ENCODE measurements around the gene NUFIP2. TPM values are rescaled to one million over a fixed set of nuclear protein-coding genes. Genes with fewer than 3 reads are reported as not detected.

NUFIP2 gene
- total RNA-seq, 1 donor from 2014 or later, result 56.0 TPM

- no peak for TF ChIP-seq CTCF (conservative IDR thresholded peaks at IDR 0.05)
- DNase-seq (ENCODE audit: extremely low spot score, unreplicated experiment), result no peak
- H3K9me3 Mint-ChIP-seq, result no peaks in the 10 kb centered on the region
- peaks cover 8% of the 10 kb centered on the region for H3K4me1 Mint-ChIP-seq (ENCODE audit: unreplicated experiment)
- H3K4me3 Mint-ChIP-seq, result no peak overlapping the region
- no peaks in the 10 kb centered on the region for H3K27me3 Mint-ChIP-seq
- H3K36me3 Mint-ChIP-seq, result no peaks in the 10 kb centered on the region
- H3K27ac Mint-ChIP-seq, result no peak overlapping the region
These were observed 78.2 kb downstream of the NUFIP2 start for GRCh38 chr17:29215717-29216116.

GRCh38 chr17:29215174-29215573 lies 78.8 kb downstream of the NUFIP2 start:
- Mint-ChIP-seq H3K9me3 (no peaks in the 10 kb centered on the region), H3K36me3 (no peaks in the 10 kb centered on the region), H3K4me1 (ENCODE audit: unreplicated experiment) (peaks cover 8% of the 10 kb centered on the region)

GRCh38 chr17:29214215-29215146 lies 79.5 kb downstream of the NUFIP2 start:
- no peaks in the 10 kb centered on the region for H3K27me3 Mint-ChIP-seq
- no peaks in the 10 kb centered on the region for H3K9me3 Mint-ChIP-seq
- DNase-seq (ENCODE audit: extremely low spot score, unreplicated experiment), result no peak
- no peaks in the 10 kb centered on the region for H3K36me3 Mint-ChIP-seq
- TF ChIP-seq CTCF (conservative IDR thresholded peaks at IDR 0.05), result no peak
- H3K27ac Mint-ChIP-seq, result no peak overlapping the region
- H3K4me3 Mint-ChIP-seq, result no peak overlapping the region
- peaks cover 5% of the 10 kb centered on the region for H3K4me1 Mint-ChIP-seq (ENCODE audit: unreplicated experiment)

More at GRCh38 chr17:29215174-29215573, 78.8 kb downstream of the NUFIP2 start:
- Mint-ChIP-seq H3K27ac (no peak overlapping the region), H3K27me3 (no peaks in the 10 kb centered on the region), H3K4me3 (no peak overlapping the region)
- no peak for DNase-seq (ENCODE audit: extremely low spot score, unreplicated experiment)
- no peak for TF ChIP-seq CTCF (conservative IDR thresholded peaks at IDR 0.05)

GRCh38 chr17:29212681-29213121 lies 81.2 kb downstream of the NUFIP2 start:
- H3K9me3 Mint-ChIP-seq, result no peaks in the 10 kb centered on the region
- DNase-seq (ENCODE audit: extremely low spot score, unreplicated experiment), result no peak
- TF ChIP-seq CTCF (conservative IDR thresholded peaks at IDR 0.05), result no peak
- H3K36me3 Mint-ChIP-seq, result no peaks in the 10 kb centered on the region
- H3K27ac Mint-ChIP-seq, result no peak overlapping the region
- no peaks in the 10 kb centered on the region for H3K4me1 Mint-ChIP-seq (ENCODE audit: unreplicated experiment)
- H3K4me3 Mint-ChIP-seq, result no peak overlapping the region
- H3K27me3 Mint-ChIP-seq, result no peaks in the 10 kb centered on the region

- H3K36me3 Mint-ChIP-seq, result no peaks in the 10 kb centered on the region
- no peak for TF ChIP-seq CTCF (conservative IDR thresholded peaks at IDR 0.05)
- H3K4me3 Mint-ChIP-seq, result no peak overlapping the region
- no peak overlapping the region for H3K27ac Mint-ChIP-seq
- no peak for DNase-seq (ENCODE audit: extremely low spot score, unreplicated experiment)
- no peaks in the 10 kb centered on the region for H3K4me1 Mint-ChIP-seq (ENCODE audit: unreplicated experiment)
- H3K27me3 Mint-ChIP-seq, result no peaks in the 10 kb centered on the region
- no peaks in the 10 kb centered on the region for H3K9me3 Mint-ChIP-seq
These were observed 81.8 kb downstream of the NUFIP2 start for GRCh38 chr17:29212094-29212631.
